SK-N-SH treated with all-trans-retinoic acid at 6 μM for 48 hours (cell line): Measurements from ENCODE around the gene UTS2R.

ENCODE experiments used
- ATAC-seq: fragments of 200-7000 bp; cut with Tn5 transposase; 3 replicates; pipeline ENCODE4 v1.9.1; 2020; ENCODE audit warnings: mild to moderate bottlenecking, moderate library complexity
- ARNTL ChIP-seq: fragments of 450-650 bp; formaldehyde crosslinking; IDR thresholded peaks from 2 replicates; pipeline ENCODE4 v1.5.0; 2020; ENCODE audit warnings: low read depth, mild to moderate bottlenecking, moderate library complexity, borderline replicate concordance
- BACH2 ChIP-seq: fragments of 250-450 bp; sonication (Bioruptor Pico); IDR thresholded peaks from 2 replicates; pipeline ENCODE4 v1.9.0; 2021; ENCODE audit warnings: mild to moderate bottlenecking, borderline replicate concordance
- CREB5 ChIP-seq: fragments of 250-450 bp; sonication (Bioruptor Pico); IDR thresholded peaks from 2 replicates; pipeline ENCODE4 v1.5.1; 2020; ENCODE audit warnings: low read depth, mild to moderate bottlenecking, moderate library complexity
- CSDC2 ChIP-seq: fragments of 250-450 bp; sonication (Bioruptor Pico); IDR thresholded peaks from 2 replicates; pipeline ENCODE4 v1.5.0; 2020; ENCODE audit warnings: mild to moderate bottlenecking, moderate library complexity
- CSRNP3 ChIP-seq: fragments of 250-450 bp; sonication (Bioruptor Pico); IDR thresholded peaks from 2 replicates; pipeline ENCODE4 v1.5.1; 2021; ENCODE audit warnings: mild to moderate bottlenecking, moderate library complexity
- ESRRG ChIP-seq: fragments of 250-450 bp; sonication (Bioruptor Pico); IDR thresholded peaks from 2 replicates; pipeline ENCODE4 v1.6.1; 2021; ENCODE audit warnings: mild to moderate bottlenecking
- GLIS3 ChIP-seq: fragments of 250-450 bp; sonication (Bioruptor Pico); IDR thresholded peaks from 2 replicates; pipeline ENCODE4 v1.5.0; 2020; ENCODE audit warnings: mild to moderate bottlenecking, moderate library complexity
- ISL1 ChIP-seq: fragments of 250-450 bp; sonication (Bioruptor Pico); IDR thresholded peaks from 2 replicates; pipeline ENCODE4 v2.1.2; 2022; ENCODE audit warnings: mild to moderate bottlenecking, moderate library complexity
- OSR1 ChIP-seq: fragments of 250-450 bp; sonication (Bioruptor Pico); IDR thresholded peaks from 2 replicates; pipeline ENCODE4 v1.8.0; 2022; ENCODE audit warnings: moderate library complexity, mild to moderate bottlenecking, inconsistent platforms
- PPARA ChIP-seq: fragments of 250-450 bp; sonication (Bioruptor Pico); IDR thresholded peaks from 2 replicates; pipeline ENCODE4 v1.5.0; 2020; ENCODE audit warnings: mild to moderate bottlenecking, borderline replicate concordance
- RARB ChIP-seq: fragments of 250-450 bp; sonication (Bioruptor Pico); IDR thresholded peaks from 2 replicates; pipeline ENCODE4 v1.8.0; 2021; ENCODE audit warnings: mild to moderate bottlenecking, moderate library complexity
- SNAI2 ChIP-seq: fragments of 250-450 bp; sonication (Bioruptor Pico); IDR thresholded peaks from 2 replicates; pipeline ENCODE4 v1.5.0; 2020; ENCODE audit warnings: mild to moderate bottlenecking, moderate library complexity
- TCF4 ChIP-seq: fragments of 250-450 bp; sonication (Bioruptor Pico); IDR thresholded peaks from 2 replicates; pipeline ENCODE4 v1.8.0; 2021; ENCODE audit warnings: mild to moderate bottlenecking, moderate library complexity, borderline replicate concordance
- ZC3H10 ChIP-seq: fragments of 250-450 bp; sonication (Bioruptor Pico); IDR thresholded peaks from 2 replicates; pipeline ENCODE4 v1.5.1; 2021; ENCODE audit warnings: mild to moderate bottlenecking, moderate library complexity
- ZNF565 ChIP-seq: fragments of 450-650 bp; formaldehyde crosslinking; conservative IDR thresholded peaks from 2 replicates; pipeline ENCODE4 v1.5.0; 2020; ENCODE audit warnings: low read depth, mild to moderate bottlenecking, moderate library complexity
- ZNF70 ChIP-seq: fragments of 450-650 bp; formaldehyde crosslinking; IDR thresholded peaks from 2 replicates; pipeline ENCODE4 v1.5.0; 2020; ENCODE audit warnings: mild to moderate bottlenecking, moderate library complexity
- ZNF8 ChIP-seq: fragments of 450-650 bp; formaldehyde crosslinking; IDR thresholded peaks from 2 replicates; pipeline ENCODE4 v1.5.0; 2020; ENCODE audit warnings: mild to moderate bottlenecking, moderate library complexity
- TF ChIP-seq, protein P1 (sequence below): fragments of 250-450 bp; sonication (Bioruptor Pico); IDR thresholded peaks from 2 replicates; pipeline ENCODE4 v1.5.0; 2020; ENCODE audit warnings: mild to moderate bottlenecking, moderate library complexity
- TF ChIP-seq, protein P2 (sequence below): fragments of 250-450 bp; sonication (Bioruptor Pico); IDR thresholded peaks from 2 replicates; pipeline ENCODE4 v1.8.0; 2020; ENCODE audit warnings: mild to moderate bottlenecking, moderate library complexity, borderline replicate concordance
- TF ChIP-seq, protein P3 (sequence below): fragments of 250-450 bp; sonication (Bioruptor Pico); IDR thresholded peaks from 2 replicates; pipeline ENCODE4 v1.8.0; 2021; ENCODE audit warnings: low read depth, mild to moderate bottlenecking, moderate library complexity, borderline replicate concordance

UTS2R gene

DNA sequence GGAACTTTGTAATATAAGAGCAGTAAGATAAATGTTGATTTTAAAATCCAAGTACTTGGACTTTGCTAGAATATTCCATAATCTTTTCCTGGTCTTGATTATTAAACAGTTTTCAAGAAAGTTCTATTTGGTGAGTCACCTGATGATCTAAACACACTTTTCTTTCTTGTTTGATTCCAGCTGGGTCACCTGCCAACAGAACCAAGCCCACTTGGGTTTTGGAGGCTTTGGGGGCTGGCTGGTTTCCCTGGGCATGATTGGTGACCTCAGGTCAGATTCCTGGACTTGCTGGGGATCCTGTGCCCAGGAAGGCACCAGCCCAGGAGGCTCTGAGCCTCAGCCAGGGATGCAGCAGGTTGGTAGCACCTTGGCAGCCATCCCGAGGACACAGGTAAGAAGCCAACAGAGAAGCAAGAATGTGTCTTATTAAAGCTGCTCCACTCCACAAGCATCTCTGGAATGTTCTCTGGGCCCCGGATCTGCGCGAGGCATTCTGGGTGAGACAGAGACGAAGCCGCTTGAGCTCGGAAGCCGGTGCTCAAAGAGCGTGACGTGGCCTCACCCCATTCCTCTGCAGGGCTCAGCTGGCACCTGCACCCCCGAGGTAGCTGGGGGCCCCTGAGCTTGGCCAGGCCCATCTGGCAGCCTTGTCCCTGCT, 15.7 kb upstream of the UTS2R start:
- TF ChIP-seq, protein P1, sequence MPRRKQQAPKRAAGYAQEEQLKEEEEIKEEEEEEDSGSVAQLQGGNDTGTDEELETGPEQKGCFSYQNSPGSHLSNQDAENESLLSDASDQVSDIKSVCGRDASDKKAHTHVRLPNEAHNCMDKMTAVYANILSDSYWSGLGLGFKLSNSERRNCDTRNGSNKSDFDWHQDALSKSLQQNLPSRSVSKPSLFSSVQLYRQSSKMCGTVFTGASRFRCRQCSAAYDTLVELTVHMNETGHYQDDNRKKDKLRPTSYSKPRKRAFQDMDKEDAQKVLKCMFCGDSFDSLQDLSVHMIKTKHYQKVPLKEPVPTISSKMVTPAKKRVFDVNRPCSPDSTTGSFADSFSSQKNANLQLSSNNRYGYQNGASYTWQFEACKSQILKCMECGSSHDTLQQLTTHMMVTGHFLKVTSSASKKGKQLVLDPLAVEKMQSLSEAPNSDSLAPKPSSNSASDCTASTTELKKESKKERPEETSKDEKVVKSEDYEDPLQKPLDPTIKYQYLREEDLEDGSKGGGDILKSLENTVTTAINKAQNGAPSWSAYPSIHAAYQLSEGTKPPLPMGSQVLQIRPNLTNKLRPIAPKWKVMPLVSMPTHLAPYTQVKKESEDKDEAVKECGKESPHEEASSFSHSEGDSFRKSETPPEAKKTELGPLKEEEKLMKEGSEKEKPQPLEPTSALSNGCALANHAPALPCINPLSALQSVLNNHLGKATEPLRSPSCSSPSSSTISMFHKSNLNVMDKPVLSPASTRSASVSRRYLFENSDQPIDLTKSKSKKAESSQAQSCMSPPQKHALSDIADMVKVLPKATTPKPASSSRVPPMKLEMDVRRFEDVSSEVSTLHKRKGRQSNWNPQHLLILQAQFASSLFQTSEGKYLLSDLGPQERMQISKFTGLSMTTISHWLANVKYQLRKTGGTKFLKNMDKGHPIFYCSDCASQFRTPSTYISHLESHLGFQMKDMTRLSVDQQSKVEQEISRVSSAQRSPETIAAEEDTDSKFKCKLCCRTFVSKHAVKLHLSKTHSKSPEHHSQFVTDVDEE (CRISPR knock-in tag), result no peak
- TF ChIP-seq ISL1 (no peak), RARB (no peak), ZNF8 (CRISPR knock-in tag) (no peak), TCF4 (no peak), CSRNP3 (no peak), GLIS3 (CRISPR knock-in tag) (no peak), ARNTL (no peak), PPARA (no peak), CSDC2 (CRISPR knock-in tag) (no peak), CREB5 (no peak), ZC3H10 (CRISPR knock-in tag) (no peak), ESRRG (CRISPR knock-in tag) (no peak), OSR1 (CRISPR knock-in tag) (no peak)
- TF ChIP-seq, protein P2, sequence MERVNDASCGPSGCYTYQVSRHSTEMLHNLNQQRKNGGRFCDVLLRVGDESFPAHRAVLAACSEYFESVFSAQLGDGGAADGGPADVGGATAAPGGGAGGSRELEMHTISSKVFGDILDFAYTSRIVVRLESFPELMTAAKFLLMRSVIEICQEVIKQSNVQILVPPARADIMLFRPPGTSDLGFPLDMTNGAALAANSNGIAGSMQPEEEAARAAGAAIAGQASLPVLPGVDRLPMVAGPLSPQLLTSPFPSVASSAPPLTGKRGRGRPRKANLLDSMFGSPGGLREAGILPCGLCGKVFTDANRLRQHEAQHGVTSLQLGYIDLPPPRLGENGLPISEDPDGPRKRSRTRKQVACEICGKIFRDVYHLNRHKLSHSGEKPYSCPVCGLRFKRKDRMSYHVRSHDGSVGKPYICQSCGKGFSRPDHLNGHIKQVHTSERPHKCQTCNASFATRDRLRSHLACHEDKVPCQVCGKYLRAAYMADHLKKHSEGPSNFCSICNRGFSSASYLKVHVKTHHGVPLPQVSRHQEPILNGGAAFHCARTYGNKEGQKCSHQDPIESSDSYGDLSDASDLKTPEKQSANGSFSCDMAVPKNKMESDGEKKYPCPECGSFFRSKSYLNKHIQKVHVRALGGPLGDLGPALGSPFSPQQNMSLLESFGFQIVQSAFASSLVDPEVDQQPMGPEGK (CRISPR knock-in tag), result no peak
- TF ChIP-seq, protein P3, sequence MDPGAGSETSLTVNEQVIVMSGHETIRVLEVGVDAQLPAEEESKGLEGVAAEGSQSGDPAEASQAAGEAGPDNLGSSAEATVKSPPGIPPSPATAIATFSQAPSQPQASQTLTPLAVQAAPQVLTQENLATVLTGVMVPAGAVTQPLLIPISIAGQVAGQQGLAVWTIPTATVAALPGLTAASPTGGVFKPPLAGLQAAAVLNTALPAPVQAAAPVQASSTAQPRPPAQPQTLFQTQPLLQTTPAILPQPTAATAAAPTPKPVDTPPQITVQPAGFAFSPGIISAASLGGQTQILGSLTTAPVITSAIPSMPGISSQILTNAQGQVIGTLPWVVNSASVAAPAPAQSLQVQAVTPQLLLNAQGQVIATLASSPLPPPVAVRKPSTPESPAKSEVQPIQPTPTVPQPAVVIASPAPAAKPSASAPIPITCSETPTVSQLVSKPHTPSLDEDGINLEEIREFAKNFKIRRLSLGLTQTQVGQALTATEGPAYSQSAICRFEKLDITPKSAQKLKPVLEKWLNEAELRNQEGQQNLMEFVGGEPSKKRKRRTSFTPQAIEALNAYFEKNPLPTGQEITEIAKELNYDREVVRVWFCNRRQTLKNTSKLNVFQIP (CRISPR knock-in tag), result no peak
- TF ChIP-seq, all 23 proteins: peak for 0
- ATAC-seq, result no peak

GRCh38 chr17:82356845-82357355, 14.7 kb upstream of the UTS2R start:
- ATAC-seq, result no peak
- TF ChIP-seq ZNF70 (CRISPR knock-in tag) (no peak), ARNTL (no peak), SNAI2 (CRISPR knock-in tag) (no peak), ZNF565 (CRISPR knock-in tag) (no peak), BACH2 (CRISPR knock-in tag) (no peak), ZNF8 (CRISPR knock-in tag) (no peak), ZC3H10 (CRISPR knock-in tag) (no peak)

- no peak for TF ChIP-seq OSR1 (CRISPR knock-in tag)
- TF ChIP-seq TCF4, result no peak
- TF ChIP-seq ZNF8 (CRISPR knock-in tag), result no peak
- TF ChIP-seq CSRNP3, result no peak
- no peak for TF ChIP-seq ZNF70 (CRISPR knock-in tag)
- TF ChIP-seq, protein P2 (CRISPR knock-in tag), result no peak
- no peak for ATAC-seq
These were observed 14.2 kb upstream of the UTS2R start for GRCh38 chr17:82357394-82357793.
